Mucosa of descending colon (tissue), 3 donors: ENCODE data around the gene MYH14. TPM values are rescaled to one million over a fixed set of nuclear protein-coding genes. Genes with fewer than 3 reads are reported as not detected.

Experiments used
- ATAC-seq: fragments of 200-7000 bp; cut with Tn5 transposase; one replicate; pipeline ENCODE4 v1.9.1; 2020; ENCODE audit warnings: mild to moderate bottlenecking, moderate library complexity
- DNase-seq, 3 donors: peaks; one replicate each; pipeline ENCODE4 v3.0.0-alpha.2; 2020
- H3K36me3 ChIP-seq: fragments of 200-600 bp; one replicate; pipeline ENCODE4 v1.8.0; 2021; ENCODE audit warnings: low read depth, mild to moderate bottlenecking
- H3K4me1 ChIP-seq: fragments of 200-600 bp; one replicate; pipeline ENCODE4 v1.8.0; 2021; ENCODE audit warnings: low read depth, mild to moderate bottlenecking
- H3K4me3 ChIP-seq: fragments of 200-600 bp; one replicate; pipeline ENCODE4 v1.8.0; 2021; ENCODE audit warnings: mild to moderate bottlenecking
- H3K9me3 ChIP-seq: fragments of 200-600 bp; one replicate; pipeline ENCODE4 v1.8.0; 2021; ENCODE audit warnings: mild to moderate bottlenecking
- intact Hi-C, 2 donors: fragments of 100-400 bp; cut with DNase I in 1 of 2; cut with micrococcal nuclease in 1 of 2; formaldehyde crosslinking; loops; one replicate each; pipeline versions ENCODE4 v1.11.0 to v1.11.1; 2022; cut with DNase I, micrococcal nuclease
- total RNA-seq, 3 donors: library from RNA; stranded (reverse); fragmentation: NEBNext Ultra II Directional in 2 of 3; extraction: Animal tissue kit (Norgen Biotek cat#: 25700) in 2 of 3; gene quantifications; one replicate each; pipeline versions ENCODE4 v1.2.1 to v1.2.4, GENCODE V29; 2021 to 2023
- TF ChIP-seq, protein P1 (sequence below): fragments of 200-600 bp; IDR thresholded peaks from one replicate; pipeline ENCODE4 v1.8.0; 2022; ENCODE audit warnings: antibody characterized with exemption, mild to moderate bottlenecking
- donor health status: DM: no; HTN: no; CAD: no; lungs with moderate emphysema.
- donor health status: DM: no; HTN: no; CAD: no.
- donor health status: DM: no; HTN: yes; CAD: no.

The MYH14 gene
- total RNA-seq, 3 donors from 2014 or later: 268 to 606 (median 586) TPM

DNA sequence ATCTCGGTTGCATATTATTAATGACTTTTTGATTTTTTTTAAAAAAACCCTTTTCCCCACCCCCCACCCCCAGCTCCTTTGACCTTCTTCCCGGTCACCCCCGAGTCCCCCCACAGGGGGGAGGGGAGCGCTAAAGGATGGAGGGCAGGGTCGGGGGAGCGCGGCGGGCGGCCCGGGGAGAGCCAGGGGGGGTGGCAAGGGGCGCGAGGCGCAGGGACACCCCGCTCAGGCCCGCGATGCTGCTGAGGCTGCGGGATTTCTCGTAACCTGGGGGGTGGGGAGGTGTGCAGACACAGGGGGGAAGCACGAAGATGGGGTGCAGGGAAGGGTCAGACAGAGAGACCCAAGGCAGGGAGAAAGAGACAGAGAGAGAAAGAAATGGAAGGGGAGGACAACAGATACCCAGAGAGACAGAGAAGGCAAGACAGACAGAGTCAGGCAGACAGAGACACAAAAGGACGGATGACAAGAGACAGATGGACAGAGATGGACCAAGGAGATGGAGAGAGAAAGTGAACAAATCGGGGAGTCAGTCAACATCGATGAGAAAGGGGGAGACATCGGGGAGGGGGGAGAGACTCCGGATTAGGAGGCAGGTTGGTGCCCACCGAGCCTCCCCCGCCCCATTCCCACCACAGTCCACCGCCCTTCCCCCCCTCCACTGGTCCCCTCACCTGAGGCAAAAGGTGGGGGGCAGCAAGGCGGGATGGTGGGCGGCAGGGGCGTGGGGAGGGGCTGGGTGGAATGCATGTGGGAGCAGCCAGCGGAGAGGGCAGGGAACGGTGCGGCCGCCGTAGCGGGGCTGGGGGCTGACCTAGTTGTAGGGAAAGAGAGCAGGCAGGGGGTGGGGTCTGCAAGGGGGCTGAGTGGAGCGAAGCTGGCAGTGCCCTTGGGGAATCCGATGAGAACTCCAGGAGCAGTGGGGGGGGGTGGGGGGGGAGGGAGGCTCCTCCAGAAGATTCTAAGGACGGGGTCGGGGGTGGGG is 111.6 kb downstream of the MYH14 start:
- intact Hi-C loops: no loop called here
- ATAC-seq: no peak
- Histone ChIP-seq H3K9me3 (no peaks in the 10 kb centered on the region), H3K4me3 (no peak overlapping the region), H3K4me1 (no peaks in the 10 kb centered on the region), H3K36me3 (no peaks in the 10 kb centered on the region)
- DNase-seq: peak in 1 of 3 donors; percentile 40
- TF ChIP-seq, protein P1, sequence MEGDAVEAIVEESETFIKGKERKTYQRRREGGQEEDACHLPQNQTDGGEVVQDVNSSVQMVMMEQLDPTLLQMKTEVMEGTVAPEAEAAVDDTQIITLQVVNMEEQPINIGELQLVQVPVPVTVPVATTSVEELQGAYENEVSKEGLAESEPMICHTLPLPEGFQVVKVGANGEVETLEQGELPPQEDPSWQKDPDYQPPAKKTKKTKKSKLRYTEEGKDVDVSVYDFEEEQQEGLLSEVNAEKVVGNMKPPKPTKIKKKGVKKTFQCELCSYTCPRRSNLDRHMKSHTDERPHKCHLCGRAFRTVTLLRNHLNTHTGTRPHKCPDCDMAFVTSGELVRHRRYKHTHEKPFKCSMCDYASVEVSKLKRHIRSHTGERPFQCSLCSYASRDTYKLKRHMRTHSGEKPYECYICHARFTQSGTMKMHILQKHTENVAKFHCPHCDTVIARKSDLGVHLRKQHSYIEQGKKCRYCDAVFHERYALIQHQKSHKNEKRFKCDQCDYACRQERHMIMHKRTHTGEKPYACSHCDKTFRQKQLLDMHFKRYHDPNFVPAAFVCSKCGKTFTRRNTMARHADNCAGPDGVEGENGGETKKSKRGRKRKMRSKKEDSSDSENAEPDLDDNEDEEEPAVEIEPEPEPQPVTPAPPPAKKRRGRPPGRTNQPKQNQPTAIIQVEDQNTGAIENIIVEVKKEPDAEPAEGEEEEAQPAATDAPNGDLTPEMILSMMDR: no peak

DNA sequence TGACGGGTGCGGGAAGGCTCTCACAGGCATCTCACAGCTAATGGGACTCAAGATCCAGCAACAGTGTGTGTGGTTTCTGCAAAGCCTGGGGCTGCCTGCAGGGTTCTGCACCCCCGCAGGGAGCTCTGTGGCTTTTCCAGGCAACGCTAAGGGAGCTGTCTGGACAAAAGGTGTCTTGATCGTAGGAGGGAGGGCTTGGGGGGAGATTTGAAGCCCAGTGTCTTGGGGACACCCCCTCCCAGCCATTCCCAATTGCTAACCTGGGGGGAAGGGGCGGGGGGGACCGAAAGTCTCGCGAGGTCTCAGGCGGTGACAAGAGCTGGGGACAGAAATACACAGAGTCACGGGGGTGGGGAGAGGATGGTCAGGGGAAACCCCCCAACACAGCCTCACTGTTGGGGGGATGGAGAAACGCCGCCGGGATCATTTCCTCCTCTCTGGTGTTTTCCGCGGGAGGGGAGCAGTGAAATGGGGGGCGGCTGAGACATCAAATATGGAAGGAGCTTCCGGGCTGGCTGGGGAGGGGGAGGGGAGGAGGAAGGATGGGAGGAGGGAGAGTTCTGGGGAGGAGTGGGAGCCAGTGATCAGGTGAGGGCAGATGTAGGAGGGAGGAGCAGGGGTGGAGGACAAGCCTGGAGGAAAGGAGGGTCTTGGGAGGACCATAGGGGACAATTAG is 112.5 kb downstream of the MYH14 start:
- intact Hi-C loops: no loop called here
- DNase-seq: peak in 1 of 3 donors; percentile 23
- TF ChIP-seq, protein P1: no peak
- H3K36me3 ChIP-seq: no peaks in the 10 kb centered on the region
- no peak for ATAC-seq
- no peaks in the 10 kb centered on the region for H3K4me1 ChIP-seq
- no peaks in the 10 kb centered on the region for H3K9me3 ChIP-seq
- H3K4me3 ChIP-seq: no peak overlapping the region

DNA sequence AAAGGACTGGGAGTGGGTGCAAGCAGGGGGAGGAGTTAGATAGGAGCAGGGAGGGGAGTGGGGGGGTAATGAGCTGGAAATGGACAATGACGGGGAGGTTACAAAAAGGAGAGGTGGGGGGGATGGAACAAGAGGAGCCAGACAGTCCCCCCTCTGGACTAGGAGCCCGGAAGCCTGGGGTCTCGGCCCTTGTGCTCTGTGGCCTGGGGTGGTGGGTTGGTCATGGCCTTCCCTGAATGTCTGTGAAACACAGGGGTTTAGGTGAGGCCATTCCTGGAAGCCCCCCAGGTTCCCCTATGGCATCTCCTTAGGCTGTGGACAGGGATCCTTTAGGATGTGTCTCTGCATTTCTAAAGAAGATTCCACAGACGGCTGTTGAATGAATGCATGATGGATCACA is 113.7 kb downstream of the MYH14 start:
- intact Hi-C loops: no loop called here
- H3K36me3 ChIP-seq: no peaks in the 10 kb centered on the region
- no peaks in the 10 kb centered on the region for H3K4me1 ChIP-seq
- TF ChIP-seq, protein P1: no peak
- no peaks in the 10 kb centered on the region for H3K9me3 ChIP-seq
- no peak for ATAC-seq
- H3K4me3 ChIP-seq: no peak overlapping the region
- DNase-seq: peak in 1 of 3 donors; percentile 4

DNA sequence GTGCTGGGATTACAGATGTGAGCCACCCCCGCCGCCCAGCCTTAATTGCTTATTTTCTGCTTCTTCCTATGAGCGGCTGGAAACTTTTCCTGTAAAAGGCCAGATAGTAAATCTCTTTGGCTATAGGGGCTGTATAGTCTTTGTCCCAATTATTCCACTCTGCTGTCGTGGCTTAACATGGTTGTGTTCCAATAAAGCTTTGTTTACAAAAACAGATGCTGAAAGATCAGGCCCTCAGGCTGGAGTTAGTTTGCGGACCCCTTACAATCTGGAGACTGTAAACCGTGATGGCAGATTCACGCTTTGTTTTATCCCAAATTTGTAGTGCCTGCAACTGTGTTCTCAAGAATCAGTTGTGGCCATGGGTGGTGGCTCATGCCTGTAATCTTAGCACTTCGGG is 115.0 kb downstream of the MYH14 start:
- ATAC-seq (no peak), DNase-seq (no peak)
- H3K9me3 ChIP-seq: no peaks in the 10 kb centered on the region
- no peaks in the 10 kb centered on the region for H3K36me3 ChIP-seq
- intact Hi-C loops: no loop called here
- TF ChIP-seq, protein P1: no peak
- H3K4me3 ChIP-seq: no peak overlapping the region
- H3K4me1 ChIP-seq: no peaks in the 10 kb centered on the region

DNA sequence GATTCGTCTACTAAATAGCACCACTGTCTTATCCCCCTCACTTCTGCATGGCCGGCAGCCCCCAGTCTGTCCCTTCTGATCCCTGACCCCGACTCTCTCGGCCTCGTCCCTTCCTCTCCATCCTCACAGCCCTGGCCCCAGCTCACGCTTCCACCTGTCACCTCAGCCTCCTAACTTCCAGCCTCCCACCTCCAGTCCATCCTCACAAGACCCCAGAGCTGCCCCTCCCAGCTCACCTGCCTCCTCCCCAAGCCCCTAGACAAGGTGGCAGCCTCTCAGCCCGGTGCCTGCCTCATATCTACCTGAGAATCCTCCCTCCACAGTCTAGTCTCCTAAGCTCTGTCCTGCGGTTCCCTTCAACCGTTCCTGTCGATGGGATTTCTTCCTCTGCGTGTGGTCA is 115.7 kb downstream of the MYH14 start:
- intact Hi-C loops: no loop called here
- TF ChIP-seq, protein P1: no peak

More for the DNA sequence above, 115.7 kb downstream of the MYH14 start:
- no peak overlapping the region for H3K4me3 ChIP-seq
- no peaks in the 10 kb centered on the region for H3K9me3 ChIP-seq
- peak in 1 of 3 donors; percentile 40 for DNase-seq
- no peaks in the 10 kb centered on the region for H3K36me3 ChIP-seq
- no peaks in the 10 kb centered on the region for H3K4me1 ChIP-seq
- ATAC-seq: no peak
